ENCODE data around the gene DLGAP1.
"Not testable (repeated sequence)": the region's sequence is repeated elsewhere in the genome, so short reads cannot be mapped to it uniquely, and the experiment has no call there.

DLGAP1 gene

GRCh38 chr18:3610813-3611212 is 844.3 kb downstream of the DLGAP1 start:
- DNase-seq, result no peak

GRCh38 chr18:3610188-3610708 is 844.9 kb downstream of the DLGAP1 start:
- DNase-seq, result no peak

GRCh38 chr18:3608488-3608887 is 846.6 kb downstream of the DLGAP1 start:
- no peak for DNase-seq

- DNase-seq, result not testable (repeated sequence)
These were observed 847.0 kb downstream of the DLGAP1 start for GRCh38 chr18:3608099-3608453.

- DNase-seq, result no peak
These were observed 847.6 kb downstream of the DLGAP1 start for GRCh38 chr18:3607309-3608098.

GRCh38 chr18:3606863-3607262 is 848.2 kb downstream of the DLGAP1 start:
- not testable (repeated sequence) for DNase-seq

GRCh38 chr18:3605954-3606443 is 849.1 kb downstream of the DLGAP1 start:
- DNase-seq, result no peak

- no peak for DNase-seq
These were observed 849.6 kb downstream of the DLGAP1 start for GRCh38 chr18:3605486-3605952.

- no peak for DNase-seq
These were observed 850.4 kb downstream of the DLGAP1 start for GRCh38 chr18:3604498-3605408.

GRCh38 chr18:3604235-3604497 is 850.9 kb downstream of the DLGAP1 start:
- no peak for DNase-seq

GRCh38 chr18:3603421-3604234 is 851.5 kb downstream of the DLGAP1 start:
- DNase-seq, result no peak

GRCh38 chr18:3601106-3601755 is 853.9 kb downstream of the DLGAP1 start:
- DNase-seq, result not testable (repeated sequence)

GRCh38 chr18:3599861-3600260 is 855.2 kb downstream of the DLGAP1 start:
- DNase-seq, result no peak

- DNase-seq, result no peak
These were observed 855.9 kb downstream of the DLGAP1 start for GRCh38 chr18:3599195-3599594.

- DNase-seq, result no peak
These were observed 856.5 kb downstream of the DLGAP1 start for GRCh38 chr18:3598581-3598980.

GRCh38 chr18:3597409-3598357 is 857.4 kb downstream of the DLGAP1 start:
- DNase-seq, result no peak

GRCh38 chr18:3596637-3597384 is 858.3 kb downstream of the DLGAP1 start:
- no peak for DNase-seq

- no peak for DNase-seq
These were observed 858.8 kb downstream of the DLGAP1 start for GRCh38 chr18:3596324-3596636.

- no peak for DNase-seq
These were observed 859.5 kb downstream of the DLGAP1 start for GRCh38 chr18:3595369-3596273.

Data from activated CD4-positive, alpha-beta T cell treated with anti-CD3 and anti-CD28 coated beads, Interleukin-2, amount 50 U/mL, for 4 hours (primary cell).